ENCODE measurements around the gene RBM43.

Gene RBM43

GRCh38 chr2:151241224-151241623, 20.4 kb downstream of the RBM43 start:
- H2AFZ ChIP-seq (ENCODE audit: low read length): no peak overlapping the region
- no peaks in the 10 kb centered on the region for H3K79me2 ChIP-seq (ENCODE audit: insufficient read depth, low read length)
- no peak overlapping the region for H3K9ac ChIP-seq (ENCODE audit: low read depth, low read length, poor library complexity, severe bottlenecking)
- no peaks in the 10 kb centered on the region for H3K27me3 ChIP-seq (ENCODE audit: insufficient read depth, low read length, poor library complexity, severe bottlenecking)
- H3K9me3 ChIP-seq (ENCODE audit: insufficient read depth, low read depth, low read length): no peaks in the 10 kb centered on the region
- H3K36me3 ChIP-seq (ENCODE audit: insufficient read depth, low read length): no peaks in the 10 kb centered on the region
- peaks cover 12% of the 10 kb centered on the region for H3K4me1 ChIP-seq (ENCODE audit: insufficient read depth, low read length, poor library complexity, severe bottlenecking)
- no peaks in the 10 kb centered on the region for H3F3A ChIP-seq (ENCODE audit: low read depth)
- no peaks in the 10 kb centered on the region for H4K20me1 ChIP-seq (ENCODE audit: insufficient read depth, low read length, poor library complexity, severe bottlenecking)
- TF ChIP-seq EZH2phosphoT487 (IDR thresholded peaks at IDR 0.05; ENCODE audit: borderline replicate concordance) (no peak), CTCF (conservative IDR thresholded peaks at IDR 0.05; ENCODE audit: low read length) (no peak)
- H3K4me2 ChIP-seq (ENCODE audit: low read depth, low read length, poor library complexity, severe bottlenecking): no peak overlapping the region
- H3K9me2 ChIP-seq (replicated peaks; ENCODE audit: low read depth, low read length): no peaks in the 10 kb centered on the region
- H3K4me3 ChIP-seq (ENCODE audit: low read length, poor library complexity, severe bottlenecking): no peak overlapping the region

GRCh38 chr2:151240433-151240832, 21.2 kb downstream of the RBM43 start:
- Histone ChIP-seq H2AFZ (ENCODE audit: low read length) (no peak overlapping the region), H3K9me3 (ENCODE audit: insufficient read depth, low read depth, low read length) (no peaks in the 10 kb centered on the region), H3K9me2 (replicated peaks; ENCODE audit: low read depth, low read length) (no peaks in the 10 kb centered on the region), H4K20me1 (ENCODE audit: insufficient read depth, low read length, poor library complexity, severe bottlenecking) (no peaks in the 10 kb centered on the region), H3K79me2 (ENCODE audit: insufficient read depth, low read length) (no peaks in the 10 kb centered on the region), H3K4me3 (ENCODE audit: low read length, poor library complexity, severe bottlenecking) (no peak overlapping the region), H3K36me3 (ENCODE audit: insufficient read depth, low read length) (no peaks in the 10 kb centered on the region), H3F3A (ENCODE audit: low read depth) (no peaks in the 10 kb centered on the region), H3K27me3 (ENCODE audit: insufficient read depth, low read length, poor library complexity, severe bottlenecking) (no peaks in the 10 kb centered on the region), H3K4me2 (ENCODE audit: low read depth, low read length, poor library complexity, severe bottlenecking) (no peak overlapping the region), H3K9ac (ENCODE audit: low read depth, low read length, poor library complexity, severe bottlenecking) (no peak overlapping the region), H3K4me1 (ENCODE audit: insufficient read depth, low read length, poor library complexity, severe bottlenecking) (peaks cover 14% of the 10 kb centered on the region)
- TF ChIP-seq EZH2phosphoT487 (IDR thresholded peaks at IDR 0.05; ENCODE audit: borderline replicate concordance) (no peak), CTCF (conservative IDR thresholded peaks at IDR 0.05; ENCODE audit: low read length) (no peak)

- TF ChIP-seq CTCF (conservative IDR thresholded peaks at IDR 0.05; ENCODE audit: low read length): no peak
Measured at GRCh38 chr2:151239624-151240023, 22.0 kb downstream of the RBM43 start.

More at GRCh38 chr2:151239624-151240023, 22.0 kb downstream of the RBM43 start:
- Histone ChIP-seq H3K79me2 (ENCODE audit: insufficient read depth, low read length) (no peaks in the 10 kb centered on the region), H3K9ac (ENCODE audit: low read depth, low read length, poor library complexity, severe bottlenecking) (no peak overlapping the region), H3K27me3 (ENCODE audit: insufficient read depth, low read length, poor library complexity, severe bottlenecking) (no peaks in the 10 kb centered on the region), H4K20me1 (ENCODE audit: insufficient read depth, low read length, poor library complexity, severe bottlenecking) (no peaks in the 10 kb centered on the region), H3K4me2 (ENCODE audit: low read depth, low read length, poor library complexity, severe bottlenecking) (no peak overlapping the region), H3K36me3 (ENCODE audit: insufficient read depth, low read length) (no peaks in the 10 kb centered on the region), H3K4me1 (ENCODE audit: insufficient read depth, low read length, poor library complexity, severe bottlenecking) (peaks cover 14% of the 10 kb centered on the region), H3K9me2 (replicated peaks; ENCODE audit: low read depth, low read length) (no peaks in the 10 kb centered on the region), H2AFZ (ENCODE audit: low read length) (no peak overlapping the region), H3K4me3 (ENCODE audit: low read length, poor library complexity, severe bottlenecking) (no peak overlapping the region), H3F3A (ENCODE audit: low read depth) (no peaks in the 10 kb centered on the region), H3K9me3 (ENCODE audit: insufficient read depth, low read depth, low read length) (no peaks in the 10 kb centered on the region)

All from Loucy (cell line).